CD14-positive monocyte (primary cell): ENCODE results near the gene CELF4. TPM values are rescaled to one million over a fixed set of nuclear protein-coding genes. Genes with fewer than 3 reads are reported as not detected.

Source experiments
- DNase-seq, 3 donors: peaks; one replicate each; pipeline ENCODE4 v3.0.0-alpha.2; 2011 to 2022
- H2AFZ ChIP-seq: 2 replicates; pipeline ENCODE4 v1.6.0; 2012; ENCODE audit warnings: mild to moderate bottlenecking, low read depth, low read length, inconsistent platforms; ENCODE audit not compliant: insufficient read depth, poor library complexity, severe bottlenecking
- H3K27ac ChIP-seq, 2 donors: 1 replicate in 1 of 2; 2 replicates in 1 of 2; pipeline ENCODE4 v1.5.1; 2012 to 2013; ENCODE audit warnings: low read length in 2 of 2, control low read depth in 1 of 2, inconsistent platforms in 1 of 2, low read depth in 1 of 2, mild to moderate bottlenecking in 1 of 2
- H3K27me3 ChIP-seq, 2 donors: one replicate each; pipeline versions ENCODE4 v1.6.0 to v1.6.1; 2011 to 2013; ENCODE audit warnings: low read length in 2 of 2; ENCODE audit not compliant: control insufficient read depth in 2 of 2, insufficient read depth in 2 of 2
- H3K36me3 ChIP-seq, 2 donors: replicated peaks in 1 of 2; 1 replicate in 1 of 2; 2 replicates in 1 of 2; pipeline versions ENCODE4 v1.5.1 to v1.6.1; 2012 to 2013; ENCODE audit warnings: low read length in 2 of 2, control low read depth in 1 of 2, inconsistent platforms in 1 of 2, mild to moderate bottlenecking in 1 of 2; ENCODE audit not compliant: insufficient read depth in 2 of 2, control insufficient read depth in 1 of 2
- H3K4me1 ChIP-seq, 2 donors: 1 replicate in 1 of 2; 2 replicates in 1 of 2; pipeline versions ENCODE4 v1.5.1 to v1.6.1; 2012 to 2013; ENCODE audit warnings: low read length in 2 of 2, control low read depth in 1 of 2, inconsistent platforms in 1 of 2, mild to moderate bottlenecking in 1 of 2, moderate library complexity in 1 of 2; ENCODE audit not compliant: insufficient read depth in 2 of 2, control insufficient read depth in 1 of 2
- H3K4me2 ChIP-seq: replicated peaks from 2 replicates; pipeline ENCODE3; 2012; ENCODE audit warnings: low read length, moderate library complexity, mild to moderate bottlenecking; ENCODE audit not compliant: poor library complexity, severe bottlenecking; ENCODE audit errors: extremely low read depth
- H3K4me3 ChIP-seq, 3 experiments: fragments of 200-600 bp in 1 of 3; sonication (generic) in 1 of 3; replicated peaks in 1 of 3; 1 replicate in 2 of 3; 2 replicates in 1 of 3; pipeline ENCODE4 v1.5.1; 2011 to 2013; ENCODE audit warnings: low read length in 3 of 3, mild to moderate bottlenecking in 3 of 3, control low read depth in 2 of 3, low read depth in 2 of 3, inconsistent platforms in 1 of 3, moderate library complexity in 1 of 3
- H3K79me2 ChIP-seq: 2 replicates; pipeline ENCODE4 v1.6.0; 2012; ENCODE audit warnings: mild to moderate bottlenecking, control low read depth, inconsistent platforms, low read length, moderate library complexity; ENCODE audit not compliant: insufficient read depth
- H3K9ac ChIP-seq: 2 replicates; pipeline ENCODE4 v1.6.0; 2017; ENCODE audit warnings: low read length, mild to moderate bottlenecking; ENCODE audit not compliant: insufficient read depth, poor library complexity, severe bottlenecking
- H3K9me3 ChIP-seq, 2 donors: replicated peaks in 1 of 2; 1 replicate in 1 of 2; 2 replicates in 1 of 2; pipeline versions ENCODE4 v1.5.1 to v1.6.1; 2012 to 2013; ENCODE audit warnings: low read length in 2 of 2, control low read depth in 1 of 2; ENCODE audit not compliant: control insufficient read depth in 1 of 2, insufficient read depth in 1 of 2
- H4K20me1 ChIP-seq: 2 replicates; pipeline ENCODE4 v1.6.0; 2012; ENCODE audit warnings: mild to moderate bottlenecking, low read length, control low read depth, moderate library complexity; ENCODE audit not compliant: insufficient read depth
- H3K27ac Mint-ChIP-seq, 7 donors: one replicate each; pipeline ENCODE4 v1.8.0; 2020; ENCODE audit warnings: mild to moderate bottlenecking in 7 of 7, mixed read lengths in 7 of 7, moderate library complexity in 6 of 7, inconsistent platforms in 2 of 7
- H3K27me3 Mint-ChIP-seq, 3 donors: one replicate each; pipeline ENCODE4 v1.8.0; 2021 to 2022; ENCODE audit warnings: low read depth in 3 of 3, mild to moderate bottlenecking in 3 of 3, mixed read lengths in 3 of 3, moderate library complexity in 3 of 3, inconsistent platforms in 1 of 3
- H3K36me3 Mint-ChIP-seq, 2 donors: one replicate each; pipeline ENCODE4 v1.8.0; 2020; ENCODE audit warnings: mixed read lengths in 2 of 2, inconsistent platforms in 1 of 2, mild to moderate bottlenecking in 1 of 2
- H3K4me1 Mint-ChIP-seq: one replicate; pipeline ENCODE4 v1.8.0; 2020; ENCODE audit warnings: mild to moderate bottlenecking, mixed read lengths
- H3K4me3 Mint-ChIP-seq, 2 donors: one replicate each; pipeline ENCODE4 v1.8.0; 2020; ENCODE audit warnings: mild to moderate bottlenecking in 2 of 2, mixed read lengths in 2 of 2, moderate library complexity in 1 of 2
- H3K9me3 Mint-ChIP-seq, 7 donors: one replicate each; pipeline ENCODE4 v1.8.0; 2020 to 2022; ENCODE audit warnings: mixed read lengths in 7 of 7, mild to moderate bottlenecking in 6 of 7, moderate library complexity in 6 of 7, inconsistent platforms in 2 of 7
- WGBS: methylation state at CpG from one replicate; pipeline ENCODE4 v1.1.5; 2013; ENCODE audit warnings: missing lambda C conversion rate; ENCODE audit not compliant: insufficient coverage; 5-methylcytosine and 5-hydroxymethylcytosine counted together
- intact Hi-C, 2 donors: fragments of 100-400 bp; cut with micrococcal nuclease; formaldehyde crosslinking; loops; one replicate each; pipeline versions ENCODE4 v1.15.0 to v1.15.1; 2023
- polyA plus RNA-seq, 3 donors: library from polyadenylated mRNA; depleted of rRNA in 1 of 3; unstranded in 2 of 3; stranded (reverse) in 1 of 3; fragments of 300-500 nt in 2 of 3; fragments of >200 nt in 1 of 3; fragmentation: Illumina TruSeq in 2 of 3; gene quantifications; 1 replicate in 2 of 3; 2 replicates in 1 of 3; pipeline ENCODE4 v1.2.3, GENCODE V29; 2012 to 2021
- TF ChIP-seq, protein P1 (sequence below): fragments of 200-600 bp; IDR thresholded peaks from one replicate; pipeline ENCODE4 v1.8.0; 2022; ENCODE audit warnings: antibody characterized with exemption, mild to moderate bottlenecking

Gene CELF4
- polyA plus RNA-seq, 3 donors = not detected

DNA sequence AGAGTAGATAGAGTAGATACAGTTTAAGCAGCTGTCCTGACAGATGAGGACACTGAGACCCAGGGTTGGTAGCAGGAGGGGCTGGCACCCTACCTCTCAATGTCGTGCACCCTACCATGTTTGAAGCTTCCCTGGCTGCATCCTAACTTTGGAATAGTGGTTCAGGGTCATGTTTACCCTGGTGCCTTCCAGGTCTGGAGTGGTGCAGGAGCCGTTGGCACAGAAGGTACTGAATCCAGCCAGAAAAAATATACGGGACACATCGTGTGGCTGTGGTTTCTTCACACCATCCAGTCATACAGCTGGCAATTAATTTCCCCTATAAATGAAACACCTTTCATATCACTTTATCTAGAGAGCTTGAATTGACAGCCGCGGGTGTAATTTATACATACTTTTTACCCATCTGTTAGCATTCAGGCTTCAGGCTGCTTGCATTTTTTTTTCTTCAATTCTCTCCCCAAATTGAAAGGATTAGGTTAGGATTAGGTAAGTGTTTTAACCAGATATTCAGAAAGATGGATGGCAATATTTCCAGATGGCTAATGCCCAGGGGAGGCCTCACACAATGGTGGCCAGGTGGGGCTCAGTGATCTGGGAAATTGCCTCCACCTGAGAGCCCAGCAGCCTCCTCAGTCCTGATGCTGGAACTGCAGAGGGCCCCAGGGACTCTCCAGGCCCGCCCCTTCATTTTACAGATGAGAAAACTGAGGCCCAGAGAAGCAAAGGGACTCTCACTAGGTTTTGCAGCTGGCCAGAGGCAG lies 127.0 kb downstream of the CELF4 start:
- no peak for DNase-seq
- H3K4me3 ChIP-seq = no peak overlapping the region
- WGBS = 94% methylated on average over 4 of the region's 7 CpGs
- no peaks in the 10 kb centered on the region for H3K27me3 ChIP-seq
- TF ChIP-seq, protein P1, sequence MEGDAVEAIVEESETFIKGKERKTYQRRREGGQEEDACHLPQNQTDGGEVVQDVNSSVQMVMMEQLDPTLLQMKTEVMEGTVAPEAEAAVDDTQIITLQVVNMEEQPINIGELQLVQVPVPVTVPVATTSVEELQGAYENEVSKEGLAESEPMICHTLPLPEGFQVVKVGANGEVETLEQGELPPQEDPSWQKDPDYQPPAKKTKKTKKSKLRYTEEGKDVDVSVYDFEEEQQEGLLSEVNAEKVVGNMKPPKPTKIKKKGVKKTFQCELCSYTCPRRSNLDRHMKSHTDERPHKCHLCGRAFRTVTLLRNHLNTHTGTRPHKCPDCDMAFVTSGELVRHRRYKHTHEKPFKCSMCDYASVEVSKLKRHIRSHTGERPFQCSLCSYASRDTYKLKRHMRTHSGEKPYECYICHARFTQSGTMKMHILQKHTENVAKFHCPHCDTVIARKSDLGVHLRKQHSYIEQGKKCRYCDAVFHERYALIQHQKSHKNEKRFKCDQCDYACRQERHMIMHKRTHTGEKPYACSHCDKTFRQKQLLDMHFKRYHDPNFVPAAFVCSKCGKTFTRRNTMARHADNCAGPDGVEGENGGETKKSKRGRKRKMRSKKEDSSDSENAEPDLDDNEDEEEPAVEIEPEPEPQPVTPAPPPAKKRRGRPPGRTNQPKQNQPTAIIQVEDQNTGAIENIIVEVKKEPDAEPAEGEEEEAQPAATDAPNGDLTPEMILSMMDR = no peak
- no peak overlapping the region for H3K9ac ChIP-seq
- Mint-ChIP-seq H3K4me1 (no peaks in the 10 kb centered on the region), H3K9me3 (peaks cover 0 to 5% (median 0%) of the 10 kb centered on the region in 7 donors), H3K4me3 (no peak overlapping the region), H3K27me3 (peaks cover 4 to 14% (median 8%) of the 10 kb centered on the region in 3 donors), H3K36me3 (no peaks in the 10 kb centered on the region), H3K27ac (no peak overlapping the region)
- H2AFZ ChIP-seq = no peak overlapping the region
- no peaks in the 10 kb centered on the region for H3K36me3 ChIP-seq
- no peaks in the 10 kb centered on the region for H3K9me3 ChIP-seq
- no peak overlapping the region for H3K4me2 ChIP-seq
- H4K20me1 ChIP-seq = no peaks in the 10 kb centered on the region
- H3K27ac ChIP-seq = no peak overlapping the region
- intact Hi-C loops = no loop called here
- no peaks in the 10 kb centered on the region for H3K4me1 ChIP-seq
- H3K79me2 ChIP-seq = no peaks in the 10 kb centered on the region

DNA sequence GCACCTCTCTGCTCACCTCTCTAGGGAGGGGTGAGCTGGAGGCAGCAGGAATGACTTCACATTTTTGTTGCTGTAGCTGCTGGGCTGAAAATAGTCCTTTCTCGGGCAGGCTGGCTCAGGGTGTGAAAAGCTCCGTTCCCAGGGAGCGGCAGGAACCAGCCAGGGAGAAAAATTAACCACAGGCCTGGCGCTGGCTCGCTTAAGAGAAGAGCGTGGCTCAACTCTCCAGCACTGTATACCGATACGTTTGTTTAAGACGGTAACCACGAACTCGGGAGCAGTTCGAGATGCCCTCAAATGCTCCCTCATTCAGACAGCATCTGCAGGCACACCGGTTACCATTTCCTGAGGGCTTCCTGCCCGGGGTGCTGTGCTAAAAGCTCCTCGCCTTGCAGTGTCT lies 129.6 kb downstream of the CELF4 start:
- Histone ChIP-seq H2AFZ (peak overlapping the region; percentile 11), H3K4me2 (no peak overlapping the region), H3K9ac (no peak overlapping the region), H3K27me3 (no peaks in the 10 kb centered on the region), H3K27ac (no peak overlapping the region), H4K20me1 (no peaks in the 10 kb centered on the region), H3K4me3 (no peak overlapping the region), H3K4me1 (no peaks in the 10 kb centered on the region), H3K36me3 (no peaks in the 10 kb centered on the region), H3K9me3 (no peaks in the 10 kb centered on the region), H3K79me2 (no peaks in the 10 kb centered on the region)
- TF ChIP-seq, protein P1 = no peak
- WGBS = under 1% methylated on average over 12 of the region's 15 CpGs
- H3K9me3 Mint-ChIP-seq = peaks cover 0 to 7% (median 0%) of the 10 kb centered on the region in 7 donors
- H3K4me3 Mint-ChIP-seq = no peak overlapping the region
- no peak for DNase-seq
- H3K36me3 Mint-ChIP-seq = no peaks in the 10 kb centered on the region
- intact Hi-C loops = no loop called here
- no peaks in the 10 kb centered on the region for H3K4me1 Mint-ChIP-seq
- peaks cover 4 to 13% (median 7%) of the 10 kb centered on the region in 3 donors for H3K27me3 Mint-ChIP-seq
- no peak overlapping the region for H3K27ac Mint-ChIP-seq
